ENCODE measurements around the gene LRRC74A.

DNA sequence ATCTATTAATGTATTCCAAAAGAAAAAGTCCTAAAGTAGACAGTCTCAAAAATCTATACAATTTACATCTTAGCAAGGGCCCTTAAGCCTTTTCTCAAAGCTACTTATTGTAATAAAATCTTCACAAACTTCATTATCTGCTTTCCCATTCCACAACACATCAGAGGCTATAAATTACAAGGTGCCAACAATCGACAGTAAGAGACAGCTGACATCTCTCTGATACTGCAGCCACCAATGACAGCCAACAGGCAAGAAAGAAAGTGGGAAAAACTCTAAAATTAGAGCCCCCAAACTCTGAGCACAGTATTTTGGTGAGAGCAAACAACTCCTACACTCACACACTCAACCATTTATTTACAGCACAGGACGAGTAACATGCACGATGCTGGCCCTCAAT lies 15.7 kb upstream of the LRRC74A start:
- TF ChIP-seq, protein P1, sequence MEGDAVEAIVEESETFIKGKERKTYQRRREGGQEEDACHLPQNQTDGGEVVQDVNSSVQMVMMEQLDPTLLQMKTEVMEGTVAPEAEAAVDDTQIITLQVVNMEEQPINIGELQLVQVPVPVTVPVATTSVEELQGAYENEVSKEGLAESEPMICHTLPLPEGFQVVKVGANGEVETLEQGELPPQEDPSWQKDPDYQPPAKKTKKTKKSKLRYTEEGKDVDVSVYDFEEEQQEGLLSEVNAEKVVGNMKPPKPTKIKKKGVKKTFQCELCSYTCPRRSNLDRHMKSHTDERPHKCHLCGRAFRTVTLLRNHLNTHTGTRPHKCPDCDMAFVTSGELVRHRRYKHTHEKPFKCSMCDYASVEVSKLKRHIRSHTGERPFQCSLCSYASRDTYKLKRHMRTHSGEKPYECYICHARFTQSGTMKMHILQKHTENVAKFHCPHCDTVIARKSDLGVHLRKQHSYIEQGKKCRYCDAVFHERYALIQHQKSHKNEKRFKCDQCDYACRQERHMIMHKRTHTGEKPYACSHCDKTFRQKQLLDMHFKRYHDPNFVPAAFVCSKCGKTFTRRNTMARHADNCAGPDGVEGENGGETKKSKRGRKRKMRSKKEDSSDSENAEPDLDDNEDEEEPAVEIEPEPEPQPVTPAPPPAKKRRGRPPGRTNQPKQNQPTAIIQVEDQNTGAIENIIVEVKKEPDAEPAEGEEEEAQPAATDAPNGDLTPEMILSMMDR (conservative IDR thresholded peaks at IDR 0.05; ENCODE audit: low read length): no peak
- TF ChIP-seq EZH2phosphoT487 (IDR thresholded peaks at IDR 0.05; ENCODE audit: borderline replicate concordance): no peak

Data from Loucy (cell line).